PC-3 (cell line): ENCODE results near the gene NALCN.

Experiments used
- CTCF ChIP-seq: fragments of 300-600 bp; sonication (generic); conservative IDR thresholded peaks from 2 replicates; pipeline ENCODE4 v1.5.1; 2017; ENCODE audit warnings: antibody characterized with exemption, low read depth, mild to moderate bottlenecking, low read length
- EZH2 ChIP-seq: fragments of 300-600 bp; sonication (generic); IDR thresholded peaks from one replicate; pipeline ENCODE4 v1.6.1; 2017; ENCODE audit warnings: antibody characterized with exemption, mild to moderate bottlenecking, low read length; ENCODE audit not compliant: unreplicated experiment
- EZH2phosphoT487 ChIP-seq: fragments of 300-600 bp; sonication (generic); IDR thresholded peaks from 2 replicates; pipeline ENCODE4 v1.6.1; 2018; ENCODE audit warnings: mild to moderate bottlenecking, antibody characterized with exemption, low read length, borderline replicate concordance

GRCh38 chr13:101326710-101327109 lies 89.6 kb downstream of the NALCN start:
- no peak for TF ChIP-seq CTCF
- no peak for TF ChIP-seq EZH2phosphoT487
- no peak for TF ChIP-seq EZH2
